MM.1S (cell line): ENCODE results near the gene FOXP4.

Source experiments
- DNase-seq: peaks from one replicate; pipeline ENCODE4 v3.0.0-alpha.2; 2015
- H2AFZ ChIP-seq: fragments of 300-600 bp; sonication (generic); 2 replicates; pipeline ENCODE4 v1.6.0; 2016; ENCODE audit warnings: antibody characterized with exemption, low read length
- H3F3A ChIP-seq: fragments of 300-600 bp; sonication (generic); 2 replicates; pipeline ENCODE4 v1.6.1; 2016; ENCODE audit warnings: mild to moderate bottlenecking, antibody characterized with exemption, low read length, moderate library complexity, mixed read lengths; ENCODE audit not compliant: insufficient read depth
- H3K27ac ChIP-seq: fragments of 300-600 bp; sonication (generic); 2 replicates; pipeline ENCODE4 v1.5.1; 2016; ENCODE audit warnings: mild to moderate bottlenecking, low read length
- H3K27me3 ChIP-seq: fragments of 300-600 bp; sonication (generic); replicated peaks from 2 replicates; pipeline ENCODE4 v1.6.0; 2016; ENCODE audit warnings: low read length; ENCODE audit not compliant: insufficient read depth
- H3K36me3 ChIP-seq: fragments of 300-600 bp; sonication (generic); replicated peaks from 2 replicates; pipeline ENCODE4 v1.6.1; 2016; ENCODE audit warnings: mild to moderate bottlenecking, low read length, mixed read lengths; ENCODE audit not compliant: insufficient read depth
- H3K4me1 ChIP-seq: fragments of 300-600 bp; sonication (generic); 2 replicates; pipeline ENCODE4 v1.6.1; 2016; ENCODE audit warnings: low read length, mixed read lengths
- H3K4me2 ChIP-seq: fragments of 300-600 bp; sonication (generic); 2 replicates; pipeline ENCODE4 v1.6.0; 2016; ENCODE audit warnings: low read depth, low read length
- H3K4me3 ChIP-seq: fragments of 300-600 bp; sonication (generic); 2 replicates; pipeline ENCODE4 v1.5.1; 2016; ENCODE audit warnings: low read length, mixed read lengths
- H3K79me2 ChIP-seq: fragments of 300-600 bp; sonication (generic); 2 replicates; pipeline ENCODE4 v1.6.1; 2016; ENCODE audit warnings: mixed run types, low read length, mixed read lengths
- H3K9ac ChIP-seq: fragments of 300-600 bp; sonication (generic); 2 replicates; pipeline ENCODE4 v1.6.1; 2016; ENCODE audit warnings: low read length, mixed read lengths
- H3K9me2 ChIP-seq: fragments of 300-600 bp; sonication (generic); replicated peaks from 2 replicates; pipeline ENCODE4 v1.6.1; 2016; ENCODE audit warnings: mild to moderate bottlenecking, low read length, mixed read lengths; ENCODE audit not compliant: insufficient read depth
- H3K9me3 ChIP-seq: fragments of 300-600 bp; sonication (generic); replicated peaks from 2 replicates; pipeline ENCODE4 v1.6.1; 2016; ENCODE audit warnings: mild to moderate bottlenecking, low read length, mixed read lengths; ENCODE audit not compliant: insufficient read depth
- H4K20me1 ChIP-seq: fragments of 300-600 bp; sonication (generic); 2 replicates; pipeline ENCODE4 v1.6.1; 2016; ENCODE audit warnings: mild to moderate bottlenecking, low read length, moderate library complexity, mixed read lengths; ENCODE audit not compliant: insufficient read depth
- EZH2 ChIP-seq: fragments of 300-600 bp; sonication (generic); optimal IDR thresholded peaks from 2 replicates; pipeline ENCODE3; 2017; ENCODE audit warnings: low read depth, mild to moderate bottlenecking, antibody characterized with exemption, low read length, mixed read lengths
- EZH2phosphoT487 ChIP-seq: fragments of 300-600 bp; sonication (generic); IDR thresholded peaks from 2 replicates; pipeline ENCODE4 v1.6.1; 2018; ENCODE audit warnings: antibody characterized with exemption, low read length
- TF ChIP-seq, protein P1 (sequence below): fragments of 300-600 bp; sonication (generic); IDR thresholded peaks from 2 replicates; pipeline ENCODE4 v1.5.1; 2016; ENCODE audit warnings: antibody characterized with exemption, low read length, mixed read lengths

The FOXP4 gene

DNA sequence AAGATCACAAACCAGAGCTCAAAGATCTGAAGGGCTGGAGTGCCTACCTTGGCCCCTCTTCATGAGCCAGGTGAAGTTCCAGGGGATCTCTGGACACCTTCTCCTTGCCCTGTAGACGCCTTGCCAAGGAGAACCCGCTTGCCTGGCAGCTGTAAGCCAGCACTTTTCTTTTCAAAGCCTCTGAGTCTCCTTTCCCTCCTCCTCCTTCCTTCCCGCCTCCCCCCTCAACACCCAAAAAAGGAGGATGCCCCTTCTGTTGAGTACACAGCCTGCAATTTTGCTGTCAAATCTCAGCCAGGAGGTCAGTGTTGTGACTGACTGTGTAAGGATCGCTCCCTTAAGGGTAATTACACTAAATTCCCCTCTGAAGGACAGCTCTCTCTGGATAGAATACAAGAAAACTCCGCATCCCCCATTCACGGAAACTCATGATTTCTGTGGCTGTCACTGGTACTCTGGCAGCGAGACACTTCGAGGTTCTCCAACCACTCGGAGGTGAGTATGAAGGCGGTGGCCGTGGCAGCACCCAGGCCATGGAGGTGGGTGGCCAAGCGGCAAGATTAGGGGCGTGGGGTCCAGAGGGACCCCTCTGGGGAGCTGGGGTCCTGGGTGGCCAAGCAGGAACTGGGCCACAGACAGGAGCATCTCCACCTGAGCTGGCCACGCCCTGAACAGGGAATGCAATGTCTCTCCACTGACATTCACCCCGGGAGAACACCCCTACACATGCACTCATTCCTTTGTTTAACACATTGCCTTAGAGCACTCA is 23.2 kb upstream of the FOXP4 start:
- TF ChIP-seq EZH2 (no peak), EZH2phosphoT487 (no peak)
- TF ChIP-seq, protein P1, sequence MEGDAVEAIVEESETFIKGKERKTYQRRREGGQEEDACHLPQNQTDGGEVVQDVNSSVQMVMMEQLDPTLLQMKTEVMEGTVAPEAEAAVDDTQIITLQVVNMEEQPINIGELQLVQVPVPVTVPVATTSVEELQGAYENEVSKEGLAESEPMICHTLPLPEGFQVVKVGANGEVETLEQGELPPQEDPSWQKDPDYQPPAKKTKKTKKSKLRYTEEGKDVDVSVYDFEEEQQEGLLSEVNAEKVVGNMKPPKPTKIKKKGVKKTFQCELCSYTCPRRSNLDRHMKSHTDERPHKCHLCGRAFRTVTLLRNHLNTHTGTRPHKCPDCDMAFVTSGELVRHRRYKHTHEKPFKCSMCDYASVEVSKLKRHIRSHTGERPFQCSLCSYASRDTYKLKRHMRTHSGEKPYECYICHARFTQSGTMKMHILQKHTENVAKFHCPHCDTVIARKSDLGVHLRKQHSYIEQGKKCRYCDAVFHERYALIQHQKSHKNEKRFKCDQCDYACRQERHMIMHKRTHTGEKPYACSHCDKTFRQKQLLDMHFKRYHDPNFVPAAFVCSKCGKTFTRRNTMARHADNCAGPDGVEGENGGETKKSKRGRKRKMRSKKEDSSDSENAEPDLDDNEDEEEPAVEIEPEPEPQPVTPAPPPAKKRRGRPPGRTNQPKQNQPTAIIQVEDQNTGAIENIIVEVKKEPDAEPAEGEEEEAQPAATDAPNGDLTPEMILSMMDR, result no peak
- no peaks in the 10 kb centered on the region for H3K4me1 ChIP-seq
- no peak overlapping the region for H3K4me2 ChIP-seq
- H3K9me2 ChIP-seq, result no peaks in the 10 kb centered on the region
- H3K79me2 ChIP-seq, result no peaks in the 10 kb centered on the region
- no peak for DNase-seq
- no peaks in the 10 kb centered on the region for H3F3A ChIP-seq
- H3K9me3 ChIP-seq, result no peaks in the 10 kb centered on the region
- peaks cover 79% of the 10 kb centered on the region for H3K27me3 ChIP-seq
- no peak overlapping the region for H3K27ac ChIP-seq
- no peaks in the 10 kb centered on the region for H3K36me3 ChIP-seq
- no peak overlapping the region for H3K4me3 ChIP-seq
- H2AFZ ChIP-seq, result no peak overlapping the region
- no peak overlapping the region for H3K9ac ChIP-seq
- H4K20me1 ChIP-seq, result no peaks in the 10 kb centered on the region

DNA sequence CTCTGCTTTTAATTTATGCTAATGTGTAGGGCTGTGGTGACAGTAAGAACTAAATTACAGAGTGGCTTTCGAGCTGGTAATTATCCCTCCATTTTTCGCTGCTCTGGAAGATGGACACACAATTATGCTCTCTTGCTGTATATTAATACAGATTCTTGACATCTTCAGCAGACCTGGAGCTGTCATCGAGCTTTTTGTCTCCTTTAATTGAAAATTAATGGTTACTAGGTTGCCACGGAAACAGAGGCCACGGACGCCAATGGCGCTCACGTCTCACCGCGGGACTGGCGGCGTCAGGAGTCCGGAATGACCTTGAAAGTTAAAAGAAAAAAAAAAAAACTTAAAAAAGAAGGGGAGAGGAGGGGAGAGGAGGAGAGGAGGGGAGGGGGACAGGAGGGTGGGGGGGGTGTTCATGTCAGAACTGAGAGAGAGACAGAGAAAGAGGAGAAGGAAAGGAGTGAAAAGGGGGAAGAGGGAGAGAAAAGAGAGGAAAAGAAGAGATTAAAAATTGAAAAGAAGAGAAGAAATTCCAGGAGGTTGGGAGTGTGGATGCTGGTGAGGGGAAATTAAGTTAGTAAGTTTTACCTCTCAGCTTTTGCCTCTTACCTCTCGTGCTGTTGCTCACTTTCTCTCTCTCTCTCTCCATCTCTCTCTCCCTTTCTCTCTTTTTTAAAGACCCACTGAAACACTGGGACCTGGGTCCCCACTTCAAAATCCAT is 22.1 kb upstream of the FOXP4 start:
- Histone ChIP-seq H3K4me3 (no peak overlapping the region), H2AFZ (no peak overlapping the region), H3K4me1 (no peaks in the 10 kb centered on the region), H4K20me1 (no peaks in the 10 kb centered on the region), H3K4me2 (no peak overlapping the region), H3K79me2 (no peaks in the 10 kb centered on the region), H3K27ac (no peak overlapping the region), H3K9ac (no peak overlapping the region), H3K36me3 (no peaks in the 10 kb centered on the region), H3F3A (no peaks in the 10 kb centered on the region), H3K9me3 (no peaks in the 10 kb centered on the region), H3K9me2 (no peaks in the 10 kb centered on the region), H3K27me3 (peaks cover 90% of the 10 kb centered on the region)
- no peak for DNase-seq
- TF ChIP-seq, protein P1, result no peak
- TF ChIP-seq EZH2 (no peak), EZH2phosphoT487 (no peak)

- H4K20me1 ChIP-seq, result no peaks in the 10 kb centered on the region
- H3K27me3 ChIP-seq, result peaks cover 91% of the 10 kb centered on the region
- H3F3A ChIP-seq, result no peaks in the 10 kb centered on the region
- H3K27ac ChIP-seq, result no peak overlapping the region
- no peak overlapping the region for H3K4me2 ChIP-seq
- H3K9me2 ChIP-seq, result no peaks in the 10 kb centered on the region
- H3K4me1 ChIP-seq, result no peaks in the 10 kb centered on the region
- no peaks in the 10 kb centered on the region for H3K36me3 ChIP-seq
- no peak overlapping the region for H3K4me3 ChIP-seq
- DNase-seq, result no peak
- no peak overlapping the region for H2AFZ ChIP-seq
- no peaks in the 10 kb centered on the region for H3K79me2 ChIP-seq
- no peak for TF ChIP-seq EZH2
- no peak for TF ChIP-seq EZH2phosphoT487
- TF ChIP-seq, protein P1, result no peak
- H3K9me3 ChIP-seq, result no peaks in the 10 kb centered on the region
- no peak overlapping the region for H3K9ac ChIP-seq
These were observed 21.6 kb upstream of the FOXP4 start for GRCh38 chr6:41524634-41525011.
